Measurements from ENCODE around the gene RYR3.

Gene RYR3

DNA sequence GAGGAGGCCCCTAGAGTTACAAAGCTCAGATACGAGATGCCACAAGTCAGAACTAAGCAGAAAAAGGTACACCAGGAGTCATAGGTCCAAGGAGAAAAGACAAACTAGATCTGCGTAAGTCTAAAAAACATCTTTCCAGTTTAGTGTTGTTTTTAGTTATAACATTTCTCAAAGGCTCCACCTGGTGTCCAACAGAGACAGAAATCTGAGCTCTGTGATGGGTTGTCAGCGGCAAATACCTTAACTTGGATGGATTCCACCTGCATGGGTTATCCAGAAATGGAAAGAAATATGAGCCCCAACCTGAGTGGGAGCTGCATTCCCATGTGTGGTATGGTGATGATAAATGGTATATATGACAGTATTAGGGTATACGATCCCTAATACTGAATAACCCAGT is 418.9 kb downstream of the RYR3 start:
- Histone ChIP-seq H3K9me3 (ENCODE audit: insufficient read depth, low read depth, low read length) (no peaks in the 10 kb centered on the region), H3K4me3 (ENCODE audit: low read length, poor library complexity, severe bottlenecking) (no peak overlapping the region), H3K4me1 (ENCODE audit: insufficient read depth, low read length, poor library complexity, severe bottlenecking) (no peaks in the 10 kb centered on the region), H3K36me3 (ENCODE audit: insufficient read depth, low read length) (no peaks in the 10 kb centered on the region), H3K79me2 (ENCODE audit: insufficient read depth, low read length) (no peaks in the 10 kb centered on the region), H3K4me2 (ENCODE audit: low read depth, low read length, poor library complexity, severe bottlenecking) (no peak overlapping the region), H4K20me1 (ENCODE audit: insufficient read depth, low read length, poor library complexity, severe bottlenecking) (no peaks in the 10 kb centered on the region), H3K9me2 (replicated peaks; ENCODE audit: low read depth, low read length) (no peaks in the 10 kb centered on the region), H3K27me3 (ENCODE audit: insufficient read depth, low read length, poor library complexity, severe bottlenecking) (no peaks in the 10 kb centered on the region), H2AFZ (ENCODE audit: low read length) (no peak overlapping the region), H3K9ac (ENCODE audit: low read depth, low read length, poor library complexity, severe bottlenecking) (no peak overlapping the region), H3F3A (ENCODE audit: low read depth) (no peaks in the 10 kb centered on the region)
- TF ChIP-seq EZH2phosphoT487 (IDR thresholded peaks at IDR 0.05; ENCODE audit: borderline replicate concordance), result no peak
- peak; percentile 59 for TF ChIP-seq CTCF (conservative IDR thresholded peaks at IDR 0.05; ENCODE audit: low read length)

GRCh38 chr15:33730815-33731214 is 420.0 kb downstream of the RYR3 start:
- Histone ChIP-seq H3K9ac (ENCODE audit: low read depth, low read length, poor library complexity, severe bottlenecking) (no peak overlapping the region), H3K9me2 (replicated peaks; ENCODE audit: low read depth, low read length) (no peaks in the 10 kb centered on the region), H4K20me1 (ENCODE audit: insufficient read depth, low read length, poor library complexity, severe bottlenecking) (no peaks in the 10 kb centered on the region), H3K27me3 (ENCODE audit: insufficient read depth, low read length, poor library complexity, severe bottlenecking) (no peaks in the 10 kb centered on the region), H3F3A (ENCODE audit: low read depth) (no peaks in the 10 kb centered on the region), H3K4me1 (ENCODE audit: insufficient read depth, low read length, poor library complexity, severe bottlenecking) (no peaks in the 10 kb centered on the region), H3K79me2 (ENCODE audit: insufficient read depth, low read length) (no peaks in the 10 kb centered on the region), H2AFZ (ENCODE audit: low read length) (peak overlapping the region; percentile 14; the same call in 1 of the 2 replicates), H3K4me2 (ENCODE audit: low read depth, low read length, poor library complexity, severe bottlenecking) (no peak overlapping the region), H3K4me3 (ENCODE audit: low read length, poor library complexity, severe bottlenecking) (no peak overlapping the region), H3K9me3 (ENCODE audit: insufficient read depth, low read depth, low read length) (no peaks in the 10 kb centered on the region), H3K36me3 (ENCODE audit: insufficient read depth, low read length) (no peaks in the 10 kb centered on the region)
- TF ChIP-seq EZH2phosphoT487 (IDR thresholded peaks at IDR 0.05; ENCODE audit: borderline replicate concordance), result no peak
- TF ChIP-seq CTCF (conservative IDR thresholded peaks at IDR 0.05; ENCODE audit: low read length), result no peak

GRCh38 chr15:33735143-33735542 is 424.4 kb downstream of the RYR3 start:
- Histone ChIP-seq H3K9me2 (replicated peaks; ENCODE audit: low read depth, low read length) (no peaks in the 10 kb centered on the region), H3K9ac (ENCODE audit: low read depth, low read length, poor library complexity, severe bottlenecking) (no peak overlapping the region), H3K27me3 (ENCODE audit: insufficient read depth, low read length, poor library complexity, severe bottlenecking) (no peaks in the 10 kb centered on the region), H3K79me2 (ENCODE audit: insufficient read depth, low read length) (no peaks in the 10 kb centered on the region), H3K36me3 (ENCODE audit: insufficient read depth, low read length) (no peaks in the 10 kb centered on the region), H3F3A (ENCODE audit: low read depth) (no peaks in the 10 kb centered on the region), H3K4me2 (ENCODE audit: low read depth, low read length, poor library complexity, severe bottlenecking) (no peak overlapping the region), H3K9me3 (ENCODE audit: insufficient read depth, low read depth, low read length) (no peaks in the 10 kb centered on the region), H2AFZ (ENCODE audit: low read length) (no peak overlapping the region), H3K4me1 (ENCODE audit: insufficient read depth, low read length, poor library complexity, severe bottlenecking) (no peaks in the 10 kb centered on the region), H4K20me1 (ENCODE audit: insufficient read depth, low read length, poor library complexity, severe bottlenecking) (no peaks in the 10 kb centered on the region), H3K4me3 (ENCODE audit: low read length, poor library complexity, severe bottlenecking) (no peak overlapping the region)
- no peak for TF ChIP-seq CTCF (conservative IDR thresholded peaks at IDR 0.05; ENCODE audit: low read length)
- TF ChIP-seq EZH2phosphoT487 (IDR thresholded peaks at IDR 0.05; ENCODE audit: borderline replicate concordance), result no peak
